IMR-90 (cell line): ENCODE results near the gene BLOC1S4. TPM values are rescaled to one million over a fixed set of nuclear protein-coding genes. Genes with fewer than 3 reads are reported as not detected.

Source experiments
- ATAC-seq: fragments of 200-7000 bp; cut with Tn5 transposase; 2 replicates; pipeline ENCODE4 v1.9.1; 2020; ENCODE audit warnings: low read depth, mild to moderate bottlenecking, moderate library complexity
- BruUV-seq: library from RNA; stranded (reverse); fragments of 400-500 nt; replicated peaks from 2 replicates; lab custom pipeline; 2021; lab: Mats Ljungman, UMichigan
- CTCF ChIA-PET: fragments of 300-600 bp; formaldehyde crosslinking; extraction: SDS; loops from one replicate; lab custom pipeline; 2021; ENCODE audit warnings: antibody characterized with exemption; lab: Yijun Ruan, JAX
- POLR2A ChIA-PET: fragments of 300-600 bp; sonication (Branson Sonifier 250); formaldehyde crosslinking; loops from one replicate; lab custom pipeline; 2022; ENCODE audit warnings: antibody characterized with exemption; ENCODE audit not compliant: unreplicated experiment; lab: Charles Lee
- DNase-seq: peaks from one replicate; pipeline ENCODE4 v3.0.0; 2013
- H2AFZ ChIP-seq: replicated peaks from 2 replicates; pipeline ENCODE3; 2013; ENCODE audit warnings: low read length, mild to moderate bottlenecking; ENCODE audit not compliant: poor library complexity
- H2AK5ac ChIP-seq: 2 replicates; pipeline ENCODE4 v1.6.1; 2013; ENCODE audit warnings: low read depth, low read length, inconsistent platforms
- H2AK9ac ChIP-seq: replicated peaks from 2 replicates; pipeline ENCODE3; 2013; ENCODE audit warnings: mild to moderate bottlenecking, low read depth, low read length, moderate library complexity; ENCODE audit not compliant: poor library complexity
- H2BK120ac ChIP-seq: 2 replicates; pipeline ENCODE4 v1.6.1; 2013; ENCODE audit warnings: low read depth, low read length, inconsistent platforms
- H2BK15ac ChIP-seq: 3 replicates; pipeline ENCODE4 v1.6.1; 2013; ENCODE audit warnings: low read depth, low read length, inconsistent platforms
- H2BK20ac ChIP-seq: 2 replicates; pipeline ENCODE4 v1.6.1; 2013; ENCODE audit warnings: low read depth, mild to moderate bottlenecking, inconsistent platforms, low read length, moderate library complexity
- H2BK5ac ChIP-seq: 2 replicates; pipeline ENCODE4 v1.6.1; 2013; ENCODE audit warnings: mild to moderate bottlenecking, low read depth, low read length, inconsistent platforms; ENCODE audit not compliant: poor library complexity, severe bottlenecking
- H3K14ac ChIP-seq: replicated peaks from 2 replicates; pipeline ENCODE4 v1.6.1; 2013; ENCODE audit warnings: low read depth, low read length, inconsistent platforms
- H3K18ac ChIP-seq: 2 replicates; pipeline ENCODE4 v1.6.1; 2013; ENCODE audit warnings: low read depth, low read length, control low read depth
- H3K23ac ChIP-seq: 2 replicates; pipeline ENCODE4 v1.6.1; 2013; ENCODE audit warnings: low read depth, low read length, inconsistent platforms
- H3K27ac ChIP-seq: 2 replicates; pipeline ENCODE4 v1.5.1; 2013; ENCODE audit warnings: mild to moderate bottlenecking, control low read depth, low read length; ENCODE audit not compliant: insufficient read depth
- H3K27me3 ChIP-seq: 2 replicates; pipeline ENCODE4 v1.6.1; 2013; ENCODE audit warnings: low read length; ENCODE audit not compliant: control insufficient read depth, insufficient read depth
- H3K36me3 ChIP-seq: 2 replicates; pipeline ENCODE4 v1.6.1; 2013; ENCODE audit warnings: low read length, mixed read lengths; ENCODE audit not compliant: control insufficient read depth, insufficient read depth
- H3K4ac ChIP-seq: 2 replicates; pipeline ENCODE4 v1.6.1; 2013; ENCODE audit warnings: low read depth, low read length, inconsistent platforms
- H3K4me1 ChIP-seq: 2 replicates; pipeline ENCODE4 v1.6.1; 2013; ENCODE audit warnings: low read length, mixed read lengths; ENCODE audit not compliant: control insufficient read depth, insufficient read depth
- H3K4me2 ChIP-seq: 2 replicates; pipeline ENCODE4 v1.6.1; 2013; ENCODE audit warnings: low read depth, mild to moderate bottlenecking, control low read depth, low read length, moderate library complexity
- H3K4me3 ChIP-seq: 2 replicates; pipeline ENCODE4 v1.5.1; 2013; ENCODE audit warnings: low read depth, mild to moderate bottlenecking, control low read depth, low read length, moderate library complexity; ENCODE audit not compliant: insufficient read depth
- H3K56ac ChIP-seq: 2 replicates; pipeline ENCODE4 v1.6.1; 2013; ENCODE audit warnings: low read length, inconsistent platforms; ENCODE audit not compliant: insufficient read depth; ENCODE audit errors: extremely low read depth
- H3K79me1 ChIP-seq, 2 experiments: 2 replicates each; pipeline ENCODE4 v1.6.1; 2013; ENCODE audit warnings: low read length in 2 of 2, inconsistent platforms in 1 of 2, low read depth in 1 of 2
- H3K9ac ChIP-seq: 2 replicates; pipeline ENCODE4 v1.6.1; 2013; ENCODE audit warnings: low read depth, low read length, control low read depth
- H3K9me1 ChIP-seq: 2 replicates; pipeline ENCODE4 v1.6.1; 2013; ENCODE audit warnings: low read length, inconsistent platforms; ENCODE audit not compliant: insufficient read depth
- H3K9me3 ChIP-seq: 2 replicates; pipeline ENCODE4 v1.6.1; 2013; ENCODE audit warnings: low read length; ENCODE audit not compliant: control insufficient read depth, insufficient read depth
- H4K20me1 ChIP-seq: 2 replicates; pipeline ENCODE4 v1.6.1; 2013; ENCODE audit warnings: low read length, inconsistent platforms; ENCODE audit not compliant: insufficient read depth
- H4K5ac ChIP-seq: 2 replicates; pipeline ENCODE4 v1.6.1; 2013; ENCODE audit warnings: mild to moderate bottlenecking, low read depth, low read length, control low read depth
- H4K8ac ChIP-seq, 2 experiments: 2 replicates each; pipeline ENCODE4 v1.6.1; 2013; ENCODE audit warnings: low read depth in 2 of 2, low read length in 2 of 2, control low read depth in 1 of 2, inconsistent platforms in 1 of 2
- H4K91ac ChIP-seq: 2 replicates; pipeline ENCODE4 v1.6.1; 2013; ENCODE audit warnings: low read depth, low read length, inconsistent platforms; ENCODE audit not compliant: insufficient read depth
- BHLHE40 ChIP-seq: fragments of 150-350 bp; IDR thresholded peaks from 2 replicates; pipeline ENCODE4 v1.6.1; 2016; ENCODE audit warnings: mild to moderate bottlenecking, low read depth, low read length
- CEBPB ChIP-seq: IDR thresholded peaks from 2 replicates; pipeline ENCODE4 v1.6.1; 2012; ENCODE audit warnings: low read depth, low read length, improper control_type of control experiment
- CHD1 ChIP-seq: IDR thresholded peaks from 2 replicates; pipeline ENCODE4 v1.6.1; 2012; ENCODE audit warnings: low read depth, low read length, improper control_type of control experiment
- FOS ChIP-seq: fragments of 150-350 bp; IDR thresholded peaks from 2 replicates; pipeline ENCODE4 v1.6.1; 2016; ENCODE audit warnings: low read depth, low read length
- MAZ ChIP-seq: IDR thresholded peaks from 2 replicates; pipeline ENCODE4 v1.6.1; 2012; ENCODE audit warnings: low read depth, mild to moderate bottlenecking, low read length, improper control_type of control experiment, moderate library complexity, borderline replicate concordance
- MXI1 ChIP-seq: IDR thresholded peaks from 2 replicates; pipeline ENCODE4 v1.6.1; 2012; ENCODE audit warnings: low read depth, mild to moderate bottlenecking, low read length, moderate library complexity, borderline replicate concordance
- NFE2L2 ChIP-seq: fragments of 150-350 bp; IDR thresholded peaks from 2 replicates; pipeline ENCODE4 v1.6.1; 2016; ENCODE audit warnings: low read depth, mild to moderate bottlenecking, low read length
- POLR2A ChIP-seq: IDR thresholded peaks from 2 replicates; pipeline ENCODE4 v1.6.1; 2012; ENCODE audit warnings: mild to moderate bottlenecking, low read depth, low read length
- RFX5 ChIP-seq: IDR thresholded peaks from 2 replicates; pipeline ENCODE4 v1.8.0; 2012; ENCODE audit warnings: low read depth, mild to moderate bottlenecking, low read length, moderate library complexity
- WGBS, 2 experiments: methylation state at CpG; one replicate each; pipeline versions ENCODE4 v1.1.5 to v1.1.7; 2013; ENCODE audit warnings: missing lambda C conversion rate in 2 of 2; ENCODE audit not compliant: insufficient read length in 1 of 2; ENCODE audit errors: extremely low coverage in 2 of 2; 5-methylcytosine and 5-hydroxymethylcytosine counted together
- dilution Hi-C: fragments of 300-500 bp; cut with HindIII; formaldehyde crosslinking; loops from one replicate; pipeline ENCODE4 v1.14.3; 2018; ENCODE audit warnings: low sequenced_read_pairs; ENCODE audit not compliant: unreplicated experiment
- in situ Hi-C: fragments of 300-500 bp; cut with MboI; formaldehyde crosslinking; loops from 3 replicates; pipeline ENCODE4 v1.14.3; 2019; ENCODE audit warnings: low sequenced_read_pairs, inconsistent platforms, mixed read lengths
- intact Hi-C: fragments of 100-400 bp; cut with micrococcal nuclease; formaldehyde crosslinking; loops from 2 replicates; pipeline ENCODE4 v1.10.0; 2022
- polyA plus RNA-seq, 3 experiments: library from polyadenylated mRNA; depleted of rRNA; stranded (reverse); fragments of >200 nt; gene quantifications; 2 replicates each; pipeline ENCODE4 v1.2.3, GENCODE V29; 2012; ENCODE audit warnings: low replicate concordance in 1 of 3
- total RNA-seq: library from RNA; depleted of rRNA; stranded (reverse); fragments of >200 nt; gene quantifications from 2 replicates; pipeline ENCODE4 v1.2.3, GENCODE V29; 2012
- TF ChIP-seq, protein P1 (sequence below): conservative IDR thresholded peaks from 2 replicates; pipeline ENCODE4 v1.5.1; 2012; ENCODE audit warnings: mild to moderate bottlenecking, low read depth, low read length, improper control_type of control experiment
- TF ChIP-seq, protein P2 (sequence below): fragments of 150-350 bp; IDR thresholded peaks from 2 replicates; pipeline ENCODE4 v1.6.1; 2017; ENCODE audit warnings: mild to moderate bottlenecking, antibody characterized with exemption, low read length, low read depth

The BLOC1S4 gene
- total and polyA plus RNA-seq, 2 of the 4 experiments (the other 2 are of a cell fraction), result 8.8 to 22.1 TPM

DNA sequence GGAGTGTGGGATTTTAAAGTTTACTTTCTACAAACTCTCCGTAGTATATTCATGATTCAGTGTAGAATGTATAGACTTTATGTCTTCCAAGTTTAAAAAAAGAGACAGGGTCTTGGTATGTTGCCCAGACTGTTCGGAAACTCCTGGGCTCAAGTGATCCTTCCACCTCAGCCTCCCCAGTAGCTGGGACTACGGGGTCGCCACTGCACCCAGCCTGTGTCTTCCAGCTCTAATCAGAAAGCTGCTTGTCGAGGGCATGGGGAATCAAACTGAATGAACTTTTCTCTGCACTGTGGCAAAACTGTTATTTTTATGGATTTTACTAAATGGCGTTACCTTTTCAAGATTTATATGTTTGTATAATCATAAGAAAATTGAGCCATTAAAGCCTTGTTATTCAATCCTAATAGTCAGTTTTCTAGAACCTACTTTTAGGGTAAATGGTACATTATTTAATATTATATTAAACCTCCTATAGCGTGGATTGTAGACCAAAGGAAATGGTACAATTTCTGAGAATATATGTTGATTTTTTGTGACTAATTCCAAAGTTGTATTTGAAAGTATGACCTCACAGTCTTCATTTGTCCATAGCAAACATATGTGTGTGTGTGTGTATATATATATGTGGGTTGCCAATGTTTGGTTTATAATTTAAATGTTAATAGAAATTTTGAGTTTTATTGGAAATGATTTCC, 1.1 kb downstream of the BLOC1S4 start (continued):
- no peak for TF ChIP-seq CHD1

DNA sequence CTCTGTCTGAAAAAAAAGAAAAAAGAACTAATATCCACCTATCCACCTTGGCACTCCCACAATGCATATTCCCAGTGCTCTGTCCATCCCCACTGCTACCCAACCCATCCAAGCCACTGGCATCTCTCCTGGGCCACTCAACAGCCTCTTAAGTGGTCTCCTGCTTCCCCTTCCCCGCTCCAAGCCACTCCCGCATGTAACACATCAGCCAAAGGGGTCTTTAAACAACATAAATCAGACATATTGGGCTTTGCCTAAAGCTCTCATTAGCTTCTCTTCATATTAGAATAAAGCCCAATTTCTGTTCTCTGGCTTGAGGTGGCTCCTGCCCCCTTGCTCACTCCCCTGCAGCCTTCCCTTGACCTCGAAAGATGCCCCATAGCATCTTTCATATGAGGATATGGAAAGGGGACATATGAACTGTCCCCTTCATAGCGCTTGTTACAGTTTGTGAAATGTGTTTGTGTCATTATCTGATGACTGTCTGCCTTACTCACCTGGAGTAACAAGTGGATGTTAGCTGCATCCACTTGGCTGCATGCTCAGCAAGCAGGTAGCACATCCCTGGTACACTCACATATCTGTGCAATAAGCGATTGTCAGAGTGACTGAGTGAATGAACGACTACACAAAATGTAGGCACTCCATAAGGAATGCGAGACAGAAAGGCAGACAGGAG, 3.1 kb downstream of the BLOC1S4 start:
- no peak overlapping the region for H3K9ac ChIP-seq
- no peaks in the 10 kb centered on the region for H3K36me3 ChIP-seq
- intact Hi-C loops (no loop called here), dilution Hi-C loops (no loop called here), in situ Hi-C loops (no loop called here)
- no peak overlapping the region for H2BK120ac ChIP-seq
- WGBS, 2 experiments, result 82% methylated on average over 3 of the region's 7 CpGs; no CpG with 5 or more reads in 1 of the 2 experiments
- BruUV-seq, result no TSS peak
- no peak overlapping the region for H2BK5ac ChIP-seq
- no peak overlapping the region for H3K4ac ChIP-seq
- peak overlapping the region in 1 of 2 experiments; percentile 19; a peak in 1 of 4 replicates for H4K8ac ChIP-seq
- no peak overlapping the region for H2BK15ac ChIP-seq
- no peak overlapping the region for H3K4me2 ChIP-seq
- CTCF ChIA-PET, result interaction anchor here (1.4 to 1.8 kb wide), 3 partner anchors 11 to 155 kb away, joined by 4 to 15 read pairs (median 5); no protein-coding TSS in a partner anchor
- H2AFZ ChIP-seq, result no peak overlapping the region
- peaks cover 6% of the 10 kb centered on the region; the same call in 1 of the 2 replicates for H4K20me1 ChIP-seq
- POLR2A ChIA-PET, result no interaction called here
- no peak for DNase-seq
- no peak overlapping the region for H2BK20ac ChIP-seq
- no peaks in the 10 kb centered on the region for H3K27me3 ChIP-seq
- H3K56ac ChIP-seq, result no peak overlapping the region
- H3K23ac ChIP-seq, result 0 out of 2 replicates have a peak overlapping the region, but pooled peaks have one; percentile 40
- ATAC-seq, result no peak
- no peaks in the 10 kb centered on the region for H3K9me3 ChIP-seq
- peaks cover 0 to 19% of the 10 kb centered on the region in 2 experiments; a peak in 2 of 4 replicates for H3K79me1 ChIP-seq
- H3K14ac ChIP-seq, result no peak overlapping the region
- H4K5ac ChIP-seq, result no peak overlapping the region; the same call in 1 of the 2 replicates
- H3K4me3 ChIP-seq, result no peak overlapping the region
- H2AK9ac ChIP-seq, result no peak overlapping the region
- H3K4me1 ChIP-seq, result no peaks in the 10 kb centered on the region
- H3K18ac ChIP-seq, result no peak overlapping the region
- no peak overlapping the region for H2AK5ac ChIP-seq
- no peak overlapping the region for H4K91ac ChIP-seq
- no peak overlapping the region for H3K27ac ChIP-seq
- H3K9me1 ChIP-seq, result 0 out of 2 replicates have a peak, but pooled peaks cover 4% of the 10 kb centered on the region
- TF ChIP-seq RFX5, result no peak
- no peak for TF ChIP-seq BHLHE40
- TF ChIP-seq FOS, result no peak
- TF ChIP-seq MAZ, result no peak
- no peak for TF ChIP-seq MXI1
- TF ChIP-seq, protein P1, sequence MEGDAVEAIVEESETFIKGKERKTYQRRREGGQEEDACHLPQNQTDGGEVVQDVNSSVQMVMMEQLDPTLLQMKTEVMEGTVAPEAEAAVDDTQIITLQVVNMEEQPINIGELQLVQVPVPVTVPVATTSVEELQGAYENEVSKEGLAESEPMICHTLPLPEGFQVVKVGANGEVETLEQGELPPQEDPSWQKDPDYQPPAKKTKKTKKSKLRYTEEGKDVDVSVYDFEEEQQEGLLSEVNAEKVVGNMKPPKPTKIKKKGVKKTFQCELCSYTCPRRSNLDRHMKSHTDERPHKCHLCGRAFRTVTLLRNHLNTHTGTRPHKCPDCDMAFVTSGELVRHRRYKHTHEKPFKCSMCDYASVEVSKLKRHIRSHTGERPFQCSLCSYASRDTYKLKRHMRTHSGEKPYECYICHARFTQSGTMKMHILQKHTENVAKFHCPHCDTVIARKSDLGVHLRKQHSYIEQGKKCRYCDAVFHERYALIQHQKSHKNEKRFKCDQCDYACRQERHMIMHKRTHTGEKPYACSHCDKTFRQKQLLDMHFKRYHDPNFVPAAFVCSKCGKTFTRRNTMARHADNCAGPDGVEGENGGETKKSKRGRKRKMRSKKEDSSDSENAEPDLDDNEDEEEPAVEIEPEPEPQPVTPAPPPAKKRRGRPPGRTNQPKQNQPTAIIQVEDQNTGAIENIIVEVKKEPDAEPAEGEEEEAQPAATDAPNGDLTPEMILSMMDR, result no peak
- no peak for TF ChIP-seq CEBPB
- TF ChIP-seq CHD1, result no peak
- no peak for TF ChIP-seq POLR2A
- TF ChIP-seq, protein P2, sequence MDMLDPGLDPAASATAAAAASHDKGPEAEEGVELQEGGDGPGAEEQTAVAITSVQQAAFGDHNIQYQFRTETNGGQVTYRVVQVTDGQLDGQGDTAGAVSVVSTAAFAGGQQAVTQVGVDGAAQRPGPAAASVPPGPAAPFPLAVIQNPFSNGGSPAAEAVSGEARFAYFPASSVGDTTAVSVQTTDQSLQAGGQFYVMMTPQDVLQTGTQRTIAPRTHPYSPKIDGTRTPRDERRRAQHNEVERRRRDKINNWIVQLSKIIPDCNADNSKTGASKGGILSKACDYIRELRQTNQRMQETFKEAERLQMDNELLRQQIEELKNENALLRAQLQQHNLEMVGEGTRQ, result no peak
- no peak for TF ChIP-seq NFE2L2
